Measurements from ENCODE around the gene PSD. TPM values are rescaled to one million over a fixed set of nuclear protein-coding genes. Genes with fewer than 3 reads are reported as not detected.

The PSD gene
- total and polyA plus RNA-seq, 9 of the 15 experiments (the other 6 are each of a cell fraction or from before 2014, with no cell fraction given), result 0.11 to 1.7 (median 0.54) TPM; not detected in 2

DNA sequence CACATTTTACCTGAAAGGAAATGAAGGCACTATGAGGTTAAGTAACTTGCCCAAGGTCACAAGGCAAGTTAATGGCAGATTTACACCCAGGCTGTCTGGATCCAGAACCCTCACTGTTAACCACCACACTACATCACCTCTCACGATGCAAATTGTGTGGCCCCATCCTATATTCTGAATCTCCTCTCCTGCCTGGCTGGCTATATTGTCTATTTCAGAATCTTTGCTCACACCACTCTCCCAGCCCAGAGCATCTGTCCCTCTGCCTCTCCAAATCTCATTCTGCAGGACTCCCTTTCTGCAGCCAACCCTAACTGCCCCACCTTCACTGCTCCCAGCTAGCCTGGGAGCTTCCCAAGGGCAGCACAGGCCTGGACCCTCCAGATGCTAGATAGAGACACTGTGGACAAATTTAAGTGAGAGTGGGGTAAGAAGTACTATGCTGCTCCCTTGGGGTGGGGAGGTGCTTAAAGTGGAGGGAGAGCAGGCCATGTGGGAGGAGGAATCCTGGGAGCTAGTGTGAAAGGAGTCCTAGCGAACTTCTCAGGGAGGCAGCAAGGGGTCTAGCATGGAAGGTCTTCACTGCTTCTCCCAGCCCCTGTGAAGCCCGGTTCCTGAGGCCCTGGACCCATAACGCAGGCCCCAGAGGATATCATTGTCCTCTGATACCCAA is 13.0 kb upstream of the PSD start (continued):
- TF ChIP-seq MGA (IDR thresholded peaks at IDR 0.05), result peak; percentile 39; the same call in 1 of the 2 replicates
